Measurements from ENCODE around the gene CSH2. TPM values are rescaled to one million over a fixed set of nuclear protein-coding genes. Genes with fewer than 3 reads are reported as not detected.

Gene CSH2
- total and polyA plus RNA-seq, 2 of the 8 experiments (the other 6 are each of a cell fraction or from before 2014, with no cell fraction given), result 0.43 TPM; not detected in 1

- no peak overlapping the region for H3K27ac ChIP-seq (ENCODE audit: low read depth, low read length)
- TF ChIP-seq SUZ12 (IDR thresholded peaks at IDR 0.05; ENCODE audit: low read length) (no peak), CTCF (IDR thresholded peaks at IDR 0.05; ENCODE audit: control extremely low read depth in 1 of 3, insufficient read depth in 1 of 3, low read depth in 1 of 3, low read length in 3 of 3) (peak in 1 of 3 experiments; percentile 1; a peak in 1 of 4 replicates), FOSL1 (IDR thresholded peaks at IDR 0.05; ENCODE audit: insufficient read depth, low read depth, low read length) (no peak), TEAD4 (IDR thresholded peaks at IDR 0.05; ENCODE audit: low read depth, low read length) (no peak), CTBP2 (IDR thresholded peaks at IDR 0.05; ENCODE audit: borderline replicate concordance, insufficient read depth, insufficient read length, low read length) (no peak), SIRT6 (IDR thresholded peaks at IDR 0.05; ENCODE audit: low read length) (no peak)
- TF ChIP-seq, protein P1, sequence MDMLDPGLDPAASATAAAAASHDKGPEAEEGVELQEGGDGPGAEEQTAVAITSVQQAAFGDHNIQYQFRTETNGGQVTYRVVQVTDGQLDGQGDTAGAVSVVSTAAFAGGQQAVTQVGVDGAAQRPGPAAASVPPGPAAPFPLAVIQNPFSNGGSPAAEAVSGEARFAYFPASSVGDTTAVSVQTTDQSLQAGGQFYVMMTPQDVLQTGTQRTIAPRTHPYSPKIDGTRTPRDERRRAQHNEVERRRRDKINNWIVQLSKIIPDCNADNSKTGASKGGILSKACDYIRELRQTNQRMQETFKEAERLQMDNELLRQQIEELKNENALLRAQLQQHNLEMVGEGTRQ (IDR thresholded peaks at IDR 0.05; ENCODE audit: low read length), result no peak
- no peak for DNase-seq (ENCODE audit: low read depth in 1 of 2, low spot score in 2 of 2)
- peak overlapping the region; percentile 7 to 39; a peak in 3 of 4 replicates for H3K4me2 ChIP-seq (ENCODE audit: insufficient read depth in 1 of 2, low read depth in 2 of 2, low read length in 2 of 2)
- H3K56ac ChIP-seq (replicated peaks; ENCODE audit: insufficient read length, low read depth, low read length), result no peak overlapping the region
- H3K4ac ChIP-seq (replicated peaks; ENCODE audit: insufficient read length, low read depth, low read length), result no peak overlapping the region
- H2BK12ac ChIP-seq (ENCODE audit: low read depth, low read length), result 0 out of 2 replicates have a peak overlapping the region, but pooled peaks have one; percentile 2
- CTCF ChIA-PET (ENCODE audit: partially characterized antibody), result interaction anchor here (0.6 to 4.5 kb wide), 19 partner anchors 14 to 475 kb away, joined by 3 to 66 read pairs (median 5); partner anchors contain the start of genes CSHL1, GH1 and ICAM2
- no peak overlapping the region for H3K9ac ChIP-seq (replicated peaks in 1 of 4; ENCODE audit: extremely low read depth in 1 of 4, low read depth in 3 of 4, low read length in 3 of 4)
- H3K4me3 ChIP-seq (ENCODE audit: extremely low read depth in 1 of 4, insufficient read depth in 2 of 4, low read depth in 3 of 4, low read length in 4 of 4), result peak overlapping the region in 1 of 4 experiments; percentile 33; a peak in 1 of 8 replicates
- H2BK15ac ChIP-seq (ENCODE audit: low read length), result peak overlapping the region; percentile 81; the same call in 1 of the 2 replicates
- H3K79me1 ChIP-seq (ENCODE audit: low read depth, low read length), result no peaks in the 10 kb centered on the region
- no peaks in the 10 kb centered on the region for H3K36me3 ChIP-seq (ENCODE audit: control insufficient read depth in 2 of 4, insufficient read depth in 4 of 4, low read length in 3 of 4)
- H2AFZ ChIP-seq (ENCODE audit: low read length), result peak overlapping the region; percentile 97
- H4K20me1 ChIP-seq (replicated peaks in 1 of 2; ENCODE audit: control insufficient read depth in 1 of 2, insufficient read depth in 2 of 2, low read length in 2 of 2), result no peaks in the 10 kb centered on the region
- no peak overlapping the region for H2BK120ac ChIP-seq (replicated peaks; ENCODE audit: low read depth, low read length)
- no peak overlapping the region for H2BK5ac ChIP-seq (ENCODE audit: low read depth, low read length)
- 0 out of 2 replicates have a peak overlapping the region, but pooled peaks have one; percentile 61 for H2BK20ac ChIP-seq (ENCODE audit: low read length)
- no peak for FAIRE-seq
- H3K79me2 ChIP-seq (ENCODE audit: control insufficient read depth in 1 of 2, insufficient read depth in 2 of 2, low read length in 2 of 2), result no peaks in the 10 kb centered on the region
- no peak overlapping the region for H3K14ac ChIP-seq (ENCODE audit: insufficient read length)
- H3K9me3 ChIP-seq (ENCODE audit: insufficient read depth in 2 of 2, low read depth in 1 of 2, low read length in 1 of 2), result no peaks in the 10 kb centered on the region
- H4K5ac ChIP-seq (ENCODE audit: insufficient read length, low read depth, low read length), result no peak overlapping the region
- H3K23ac ChIP-seq (ENCODE audit: insufficient read length), result no peak overlapping the region
- WGBS, 2 experiments (ENCODE audit: extremely low coverage in 1 of 2, insufficient coverage in 1 of 2, insufficient read length in 1 of 2, insufficient replicate concordance in 2 of 2, low coverage in 1 of 2, low lambda C conversion rate in 2 of 2, missing lambda C conversion rate in 1 of 2), result 87% methylated on average over 9 of the region's 12 CpGs; no CpG with 5 or more reads in 1 of the 2 experiments
- H3K27me3 ChIP-seq (replicated peaks in 1 of 4; ENCODE audit: control insufficient read depth in 3 of 4, extremely low read depth in 1 of 4, insufficient read depth in 3 of 4, low read length in 3 of 4), result no peaks in the 10 kb centered on the region
- H3K4me1 ChIP-seq (replicated peaks in 1 of 4; ENCODE audit: control insufficient read depth in 3 of 4, insufficient read depth in 4 of 4, low read length in 3 of 4), result peaks cover 3 to 15% (median 8%) of the 10 kb centered on the region in 4 experiments
- H4K8ac ChIP-seq (ENCODE audit: extremely low read depth, insufficient read depth, low read length), result no peak overlapping the region; the same call in 1 of the 2 replicates
- H3K18ac ChIP-seq (ENCODE audit: extremely low read depth, low read length), result no peak overlapping the region; the same call in 1 of the 2 replicates
- POLR2A ChIA-PET (ENCODE audit: partially characterized antibody), result interaction anchor here (0.8 kb wide), 1 partner anchor 15 kb away, joined by 3 read pairs; no protein-coding TSS in a partner anchor
- no peak overlapping the region for H2AK5ac ChIP-seq (ENCODE audit: low read depth, low read length)
- H4K91ac ChIP-seq (replicated peaks; ENCODE audit: insufficient read length, low read length), result no peak overlapping the region
- H3K23me2 ChIP-seq (ENCODE audit: low read depth, low read length), result no peaks in the 10 kb centered on the region
Observed at GRCh38 chr17:63880706-63881105, 7.2 kb upstream of the CSH2 start.

All from H1 (cell line).